ENCODE results near the gene LAMA4. TPM values are rescaled to one million over a fixed set of nuclear protein-coding genes. Genes with fewer than 3 reads are reported as not detected.

Gene LAMA4
- polyA plus RNA-seq, 2 donors, result 10.9 to 13.6 TPM

DNA sequence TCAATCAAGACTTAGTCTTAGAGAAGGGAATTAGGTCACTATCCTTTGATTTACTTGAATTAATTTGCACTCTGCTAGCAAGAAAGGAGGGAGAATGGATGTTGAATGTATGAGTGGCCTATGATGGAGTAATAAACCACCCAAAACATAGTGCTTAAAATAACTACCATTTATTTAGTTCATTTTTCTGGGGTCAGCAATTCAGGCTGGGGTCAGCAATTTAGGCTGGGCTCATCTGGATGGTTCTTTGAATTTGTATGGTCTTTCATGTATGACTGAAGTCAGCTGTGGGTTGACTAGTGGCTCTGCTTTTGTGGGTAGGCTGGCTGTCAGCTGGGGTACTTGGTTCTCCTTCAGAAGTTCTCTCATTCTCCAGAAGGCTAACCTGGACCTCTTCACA, 21.0 kb upstream of the LAMA4 start:
- no peak overlapping the region for H3K27ac ChIP-seq (ENCODE audit: low read depth in 2 of 2, low read length in 1 of 2)
- H3K36me3 ChIP-seq (ENCODE audit: control insufficient read depth in 2 of 2, insufficient read depth in 2 of 2, low read length in 1 of 2), result no peaks in the 10 kb centered on the region
- H3K4me1 ChIP-seq (ENCODE audit: control insufficient read depth in 2 of 2, insufficient read depth in 2 of 2, low read length in 1 of 2), result no peaks in the 10 kb centered on the region
- no peak overlapping the region for H3K4me3 ChIP-seq (ENCODE audit: low read depth in 1 of 2, low read length in 2 of 2)
- H3K9me3 ChIP-seq (ENCODE audit: control insufficient read depth in 2 of 2, insufficient read depth in 1 of 2, low read depth in 1 of 2, low read length in 1 of 2), result no peaks in the 10 kb centered on the region
- H3K27me3 ChIP-seq (ENCODE audit: control insufficient read depth in 1 of 2, insufficient read depth in 2 of 2, low read length in 2 of 2), result no peaks in the 10 kb centered on the region

DNA sequence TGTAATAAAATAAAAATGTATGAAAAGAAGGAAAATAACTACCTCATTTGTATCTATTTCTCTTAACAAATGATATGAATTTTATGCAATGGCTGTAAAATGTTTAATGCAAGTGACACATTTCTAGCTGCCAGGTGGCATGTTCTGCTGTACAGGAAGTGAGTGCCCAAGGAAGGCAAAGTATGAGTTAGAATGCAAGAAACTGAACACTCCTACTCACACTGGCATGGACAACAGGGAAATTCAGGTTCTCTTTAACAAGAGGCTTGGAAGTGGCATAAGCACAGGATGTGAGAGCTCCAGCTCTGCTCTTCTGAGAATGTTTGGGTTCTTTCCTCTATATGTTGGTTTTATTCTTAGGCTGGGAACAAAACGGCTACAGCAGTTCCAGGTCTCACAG, 20.4 kb upstream of the LAMA4 start:
- Histone ChIP-seq H3K36me3 (ENCODE audit: control insufficient read depth in 2 of 2, insufficient read depth in 2 of 2, low read length in 1 of 2) (no peaks in the 10 kb centered on the region), H3K4me1 (ENCODE audit: control insufficient read depth in 2 of 2, insufficient read depth in 2 of 2, low read length in 1 of 2) (no peaks in the 10 kb centered on the region), H3K9me3 (ENCODE audit: control insufficient read depth in 2 of 2, insufficient read depth in 1 of 2, low read depth in 1 of 2, low read length in 1 of 2) (no peaks in the 10 kb centered on the region), H3K4me3 (ENCODE audit: low read depth in 1 of 2, low read length in 2 of 2) (no peak overlapping the region), H3K27me3 (ENCODE audit: control insufficient read depth in 1 of 2, insufficient read depth in 2 of 2, low read length in 2 of 2) (no peaks in the 10 kb centered on the region), H3K27ac (ENCODE audit: low read depth in 2 of 2, low read length in 1 of 2) (no peak overlapping the region)
- WGBS, 2 donors, result 71 to 79% methylated on average over 1 of the region's 1 CpG

DNA sequence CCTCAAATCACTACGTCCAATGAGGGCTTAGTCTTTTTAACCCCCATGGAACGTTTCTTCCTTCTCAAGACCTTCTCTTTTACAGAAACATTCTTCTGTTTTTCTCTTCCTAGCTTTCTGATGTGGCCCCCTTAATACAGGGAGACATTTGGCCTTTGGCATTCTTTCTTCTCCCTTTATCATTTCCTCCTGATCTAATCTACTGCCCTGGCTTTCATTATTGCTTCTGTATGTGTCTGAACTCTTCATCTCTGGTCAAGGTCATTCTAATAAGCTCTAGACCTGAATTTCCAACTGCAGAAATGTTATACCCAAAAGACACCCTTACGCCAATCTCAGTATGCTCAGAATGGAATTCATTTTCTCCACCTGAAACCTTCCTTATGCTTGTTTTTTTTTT, 18.4 kb upstream of the LAMA4 start:
- Histone ChIP-seq H3K27ac (ENCODE audit: low read depth in 2 of 2, low read length in 1 of 2) (no peak overlapping the region), H3K4me3 (ENCODE audit: low read depth in 1 of 2, low read length in 2 of 2) (no peak overlapping the region), H3K9me3 (ENCODE audit: control insufficient read depth in 2 of 2, insufficient read depth in 1 of 2, low read depth in 1 of 2, low read length in 1 of 2) (no peaks in the 10 kb centered on the region), H3K36me3 (ENCODE audit: control insufficient read depth in 2 of 2, insufficient read depth in 2 of 2, low read length in 1 of 2) (no peaks in the 10 kb centered on the region), H3K27me3 (ENCODE audit: control insufficient read depth in 1 of 2, insufficient read depth in 2 of 2, low read length in 2 of 2) (no peaks in the 10 kb centered on the region), H3K4me1 (ENCODE audit: control insufficient read depth in 2 of 2, insufficient read depth in 2 of 2, low read length in 1 of 2) (no peaks in the 10 kb centered on the region)
- WGBS, 2 donors, result 88 to 91% methylated on average over 3 of the region's 3 CpGs

DNA sequence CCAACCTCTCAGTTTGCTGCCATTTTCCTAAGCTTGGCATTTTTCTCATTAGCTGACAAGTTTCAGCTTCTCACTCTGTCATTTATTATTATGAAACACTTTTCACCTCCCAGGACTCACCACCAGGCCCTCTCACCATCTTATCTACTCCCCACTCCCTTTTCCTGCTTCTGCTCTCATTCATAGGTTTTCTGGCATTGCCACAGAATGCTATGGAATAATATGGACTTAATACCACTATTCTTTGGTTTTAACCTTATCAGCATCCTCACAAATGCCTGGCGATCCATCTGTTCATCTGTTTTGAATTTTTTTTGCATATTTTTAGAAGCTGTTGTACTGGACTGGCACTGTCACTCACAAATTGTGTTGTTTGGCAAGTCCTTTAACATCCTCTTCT, 16.4 kb upstream of the LAMA4 start:
- no peak overlapping the region for H3K4me3 ChIP-seq (ENCODE audit: low read depth in 1 of 2, low read length in 2 of 2)
- WGBS, 2 donors, result 94 to 96% methylated on average over 1 of the region's 1 CpG
- H3K27ac ChIP-seq (ENCODE audit: low read depth in 2 of 2, low read length in 1 of 2), result no peak overlapping the region
- H3K4me1 ChIP-seq (ENCODE audit: control insufficient read depth in 2 of 2, insufficient read depth in 2 of 2, low read length in 1 of 2), result no peaks in the 10 kb centered on the region
- H3K36me3 ChIP-seq (ENCODE audit: control insufficient read depth in 2 of 2, insufficient read depth in 2 of 2, low read length in 1 of 2), result no peaks in the 10 kb centered on the region
- no peaks in the 10 kb centered on the region for H3K27me3 ChIP-seq (ENCODE audit: control insufficient read depth in 1 of 2, insufficient read depth in 2 of 2, low read length in 2 of 2)
- H3K9me3 ChIP-seq (ENCODE audit: control insufficient read depth in 2 of 2, insufficient read depth in 1 of 2, low read depth in 1 of 2, low read length in 1 of 2), result no peaks in the 10 kb centered on the region

DNA sequence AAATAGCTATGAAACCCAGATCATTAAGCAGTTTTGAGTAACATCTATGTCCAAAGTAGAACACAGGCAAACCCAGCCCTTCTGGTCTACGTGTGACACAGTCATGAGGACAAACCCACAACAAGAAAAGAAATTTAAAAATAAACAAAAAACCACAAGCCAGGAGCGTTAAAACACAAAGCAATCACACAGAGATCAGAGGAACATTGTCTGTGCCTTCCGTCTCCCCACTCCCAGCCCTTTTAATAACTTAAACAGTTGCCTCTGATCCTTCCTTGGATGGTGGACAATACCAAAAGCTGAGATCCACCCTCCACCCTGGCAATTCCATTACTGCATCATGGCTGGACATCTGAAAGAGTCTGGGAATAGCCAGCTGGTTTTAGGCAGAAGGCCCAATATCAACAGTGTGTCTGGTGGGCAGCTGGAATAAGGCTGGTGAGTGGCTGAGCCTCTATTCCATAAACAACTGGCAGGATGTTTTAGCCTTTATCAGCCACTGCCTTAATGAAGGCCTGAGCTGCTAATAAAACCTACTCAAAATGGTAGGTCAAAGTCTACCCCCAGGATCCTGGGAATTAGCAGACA, 15.7 kb upstream of the LAMA4 start:
- Histone ChIP-seq H3K4me1 (ENCODE audit: control insufficient read depth in 2 of 2, insufficient read depth in 2 of 2, low read length in 1 of 2) (no peaks in the 10 kb centered on the region), H3K9me3 (ENCODE audit: control insufficient read depth in 2 of 2, insufficient read depth in 1 of 2, low read depth in 1 of 2, low read length in 1 of 2) (no peaks in the 10 kb centered on the region), H3K27ac (ENCODE audit: low read depth in 2 of 2, low read length in 1 of 2) (no peak overlapping the region), H3K4me3 (ENCODE audit: low read depth in 1 of 2, low read length in 2 of 2) (no peak overlapping the region), H3K36me3 (ENCODE audit: control insufficient read depth in 2 of 2, insufficient read depth in 2 of 2, low read length in 1 of 2) (no peaks in the 10 kb centered on the region), H3K27me3 (ENCODE audit: control insufficient read depth in 1 of 2, insufficient read depth in 2 of 2, low read length in 2 of 2) (no peaks in the 10 kb centered on the region)
- WGBS, 2 donors, result 77 to 78% methylated on average over 3 of the region's 3 CpGs

DNA sequence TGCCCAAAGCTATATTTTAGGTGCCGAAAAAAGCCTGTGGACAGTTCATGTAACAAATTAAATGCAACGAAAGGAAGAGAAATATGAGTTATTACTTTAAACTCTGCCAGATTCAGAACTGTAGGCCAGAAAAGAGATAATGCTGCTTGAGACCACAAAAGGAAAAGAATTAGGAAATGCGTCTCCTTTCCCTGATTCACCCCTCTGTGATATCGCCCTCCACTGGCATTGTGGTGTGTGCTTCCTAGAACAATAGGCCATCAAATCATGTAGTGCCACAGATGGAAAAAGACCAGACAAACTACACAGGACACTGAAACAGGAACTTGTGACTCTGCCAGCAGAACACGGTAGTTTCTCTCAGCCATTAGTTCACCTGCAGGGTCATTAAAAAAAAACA, 14.7 kb upstream of the LAMA4 start:
- Histone ChIP-seq H3K4me1 (ENCODE audit: control insufficient read depth in 2 of 2, insufficient read depth in 2 of 2, low read length in 1 of 2) (no peaks in the 10 kb centered on the region), H3K27ac (ENCODE audit: low read depth in 2 of 2, low read length in 1 of 2) (no peak overlapping the region), H3K4me3 (ENCODE audit: low read depth in 1 of 2, low read length in 2 of 2) (no peak overlapping the region), H3K9me3 (ENCODE audit: control insufficient read depth in 2 of 2, insufficient read depth in 1 of 2, low read depth in 1 of 2, low read length in 1 of 2) (no peaks in the 10 kb centered on the region), H3K27me3 (ENCODE audit: control insufficient read depth in 1 of 2, insufficient read depth in 2 of 2, low read length in 2 of 2) (no peaks in the 10 kb centered on the region), H3K36me3 (ENCODE audit: control insufficient read depth in 2 of 2, insufficient read depth in 2 of 2, low read length in 1 of 2) (no peaks in the 10 kb centered on the region)
- 75 to 76% methylated on average over 5 of the region's 5 CpGs for WGBS, 2 donors

DNA sequence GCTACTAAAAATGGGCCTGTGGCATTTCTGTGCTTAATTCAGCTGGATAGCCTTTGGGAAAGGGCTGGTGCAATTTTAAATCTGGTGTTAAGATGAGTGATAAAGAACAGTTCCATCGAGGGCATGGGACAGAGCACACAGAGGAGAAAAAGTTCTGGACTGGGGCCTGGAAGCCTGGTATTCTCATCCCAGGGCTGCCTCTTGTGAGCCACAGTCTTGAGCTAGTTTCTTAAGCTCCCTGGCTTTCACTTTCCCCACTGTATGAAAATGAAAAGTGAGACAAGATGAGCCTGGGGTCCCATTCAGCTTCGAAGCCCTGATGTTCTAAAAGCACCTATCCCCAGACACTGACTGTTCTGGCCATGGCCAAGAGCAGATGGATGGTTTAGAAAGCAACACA, 14.3 kb upstream of the LAMA4 start:
- no peaks in the 10 kb centered on the region for H3K27me3 ChIP-seq (ENCODE audit: control insufficient read depth in 1 of 2, insufficient read depth in 2 of 2, low read length in 2 of 2)
- H3K4me1 ChIP-seq (ENCODE audit: control insufficient read depth in 2 of 2, insufficient read depth in 2 of 2, low read length in 1 of 2), result no peaks in the 10 kb centered on the region
- H3K36me3 ChIP-seq (ENCODE audit: control insufficient read depth in 2 of 2, insufficient read depth in 2 of 2, low read length in 1 of 2), result no peaks in the 10 kb centered on the region
- no peaks in the 10 kb centered on the region for H3K9me3 ChIP-seq (ENCODE audit: control insufficient read depth in 2 of 2, insufficient read depth in 1 of 2, low read depth in 1 of 2, low read length in 1 of 2)
- 76 to 82% methylated on average over 2 of the region's 2 CpGs for WGBS, 2 donors
- H3K27ac ChIP-seq (ENCODE audit: low read depth in 2 of 2, low read length in 1 of 2), result no peak overlapping the region
- no peak overlapping the region for H3K4me3 ChIP-seq (ENCODE audit: low read depth in 1 of 2, low read length in 2 of 2)

DNA sequence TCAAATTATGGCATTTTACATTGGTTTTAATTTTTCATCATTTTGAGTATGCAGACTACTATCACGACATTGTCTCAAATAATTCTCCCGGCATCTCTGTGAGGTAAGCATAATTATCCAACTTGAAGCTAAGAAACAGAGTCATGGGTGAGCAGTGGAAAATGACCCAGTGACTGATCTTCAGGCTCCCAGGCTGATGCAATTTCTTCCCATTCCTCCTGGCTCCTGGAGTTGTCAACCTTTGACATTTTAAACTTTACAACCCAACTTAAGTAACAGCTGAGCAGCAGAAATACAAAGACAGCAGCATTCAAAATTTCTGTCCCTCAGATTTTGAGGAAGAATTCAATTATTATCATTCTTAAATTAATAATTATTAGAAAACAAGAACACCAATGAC, 13.7 kb upstream of the LAMA4 start:
- Histone ChIP-seq H3K27ac (ENCODE audit: low read depth in 2 of 2, low read length in 1 of 2) (no peak overlapping the region), H3K4me1 (ENCODE audit: control insufficient read depth in 2 of 2, insufficient read depth in 2 of 2, low read length in 1 of 2) (no peaks in the 10 kb centered on the region), H3K27me3 (ENCODE audit: control insufficient read depth in 1 of 2, insufficient read depth in 2 of 2, low read length in 2 of 2) (no peaks in the 10 kb centered on the region), H3K4me3 (ENCODE audit: low read depth in 1 of 2, low read length in 2 of 2) (no peak overlapping the region), H3K36me3 (ENCODE audit: control insufficient read depth in 2 of 2, insufficient read depth in 2 of 2, low read length in 1 of 2) (no peaks in the 10 kb centered on the region), H3K9me3 (ENCODE audit: control insufficient read depth in 2 of 2, insufficient read depth in 1 of 2, low read depth in 1 of 2, low read length in 1 of 2) (no peaks in the 10 kb centered on the region)
- WGBS, 2 donors, result 93 to 97% methylated on average over 2 of the region's 2 CpGs

DNA sequence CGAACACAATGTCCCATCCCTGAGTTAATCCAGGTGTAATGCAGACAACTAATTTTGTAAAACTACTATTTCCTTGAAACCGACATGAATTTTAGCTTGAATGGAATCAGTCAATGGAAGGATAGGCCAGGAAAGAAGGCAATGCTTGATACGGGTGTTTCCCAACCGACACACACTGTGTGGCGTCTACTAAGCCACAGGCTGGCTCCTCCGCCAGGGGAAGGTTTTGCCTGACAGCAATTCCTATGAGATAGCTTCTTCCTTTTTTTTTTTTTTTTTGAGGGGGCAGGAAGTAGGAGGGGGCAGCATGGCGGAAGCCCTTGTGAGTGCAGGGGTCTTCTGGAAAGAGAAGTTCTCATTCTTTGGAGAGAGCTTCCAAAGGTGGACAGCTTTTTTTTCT, 12.0 kb upstream of the LAMA4 start:
- H3K4me3 ChIP-seq (ENCODE audit: low read depth in 1 of 2, low read length in 2 of 2), result no peak overlapping the region
- WGBS, 2 donors, result 85 to 87% methylated on average over 7 of the region's 7 CpGs
- no peaks in the 10 kb centered on the region for H3K27me3 ChIP-seq (ENCODE audit: control insufficient read depth in 1 of 2, insufficient read depth in 2 of 2, low read length in 2 of 2)

DNA sequence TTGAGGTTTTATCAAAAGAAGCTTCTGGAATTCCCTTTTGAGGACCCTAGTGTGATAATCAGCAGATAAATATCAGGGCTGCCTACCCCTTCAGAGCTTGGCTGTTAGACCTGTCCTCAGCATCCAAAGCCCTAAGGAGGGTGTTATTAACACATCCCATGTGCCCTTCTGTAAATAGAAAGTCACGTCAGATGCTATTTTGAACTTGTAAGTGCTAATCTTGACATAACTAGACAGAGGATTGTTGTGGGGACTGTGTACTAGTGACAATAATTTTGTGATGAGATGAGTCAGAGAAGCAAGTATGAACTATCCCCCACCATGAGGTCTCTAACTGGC, 4.9 kb upstream of the LAMA4 start:
- no peaks in the 10 kb centered on the region for H3K36me3 ChIP-seq (ENCODE audit: control insufficient read depth in 2 of 2, insufficient read depth in 2 of 2, low read length in 1 of 2)
- no peak overlapping the region for H3K4me3 ChIP-seq (ENCODE audit: low read depth in 1 of 2, low read length in 2 of 2)
- no peaks in the 10 kb centered on the region for H3K4me1 ChIP-seq (ENCODE audit: control insufficient read depth in 2 of 2, insufficient read depth in 2 of 2, low read length in 1 of 2)
- no peak overlapping the region for H3K27ac ChIP-seq (ENCODE audit: low read depth in 2 of 2, low read length in 1 of 2)
- 68 to 78% methylated on average over 1 of the region's 1 CpG for WGBS, 2 donors
- no peaks in the 10 kb centered on the region for H3K27me3 ChIP-seq (ENCODE audit: control insufficient read depth in 1 of 2, insufficient read depth in 2 of 2, low read length in 2 of 2)
- H3K9me3 ChIP-seq (ENCODE audit: control insufficient read depth in 2 of 2, insufficient read depth in 1 of 2, low read depth in 1 of 2, low read length in 1 of 2), result no peaks in the 10 kb centered on the region

More for the DNA sequence above, 12.0 kb upstream of the LAMA4 start:
- Histone ChIP-seq H3K9me3 (ENCODE audit: control insufficient read depth in 2 of 2, insufficient read depth in 1 of 2, low read depth in 1 of 2, low read length in 1 of 2) (no peaks in the 10 kb centered on the region), H3K36me3 (ENCODE audit: control insufficient read depth in 2 of 2, insufficient read depth in 2 of 2, low read length in 1 of 2) (no peaks in the 10 kb centered on the region), H3K27ac (ENCODE audit: low read depth in 2 of 2, low read length in 1 of 2) (no peak overlapping the region), H3K4me1 (ENCODE audit: control insufficient read depth in 2 of 2, insufficient read depth in 2 of 2, low read length in 1 of 2) (no peaks in the 10 kb centered on the region)

All from esophagus (tissue), 2 donors.